ENCODE data around the gene ELFN1.

ELFN1 gene

DNA sequence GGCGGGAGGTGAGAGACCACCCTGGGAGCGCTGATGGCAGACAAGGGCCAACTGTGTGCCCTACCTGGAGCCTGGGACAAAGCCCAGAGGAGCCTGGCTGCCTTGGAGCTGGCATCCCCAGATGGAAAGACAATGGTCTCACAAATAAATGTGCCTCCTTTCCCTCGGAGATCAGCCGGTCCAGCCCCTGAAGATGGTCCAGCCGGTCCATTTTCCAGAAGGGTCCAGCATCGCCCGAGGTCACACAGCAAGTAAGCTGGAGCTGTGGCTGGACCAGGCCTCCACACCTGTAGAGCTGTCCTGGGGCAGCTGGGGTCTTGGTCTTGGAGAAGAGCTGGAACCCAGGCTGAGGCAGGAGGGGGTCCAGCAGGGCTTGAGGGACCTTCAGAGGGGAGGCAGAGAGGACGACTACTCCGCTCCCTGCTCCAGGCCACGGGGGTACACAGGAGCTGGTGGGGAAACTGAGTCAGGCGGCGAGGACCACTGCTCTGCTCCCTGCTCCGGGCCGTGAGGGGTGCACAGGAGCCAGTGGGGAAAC lies 3.6 kb downstream of the ELFN1 start:
- Histone ChIP-seq H3K9me3 (ENCODE audit: control insufficient read depth, low read depth, low read length) (no peaks in the 10 kb centered on the region), H3K27ac (ENCODE audit: low read length) (no peak overlapping the region), H3K27me3 (ENCODE audit: control insufficient read depth, insufficient read depth, low read length) (peaks cover 37% of the 10 kb centered on the region), H3K9ac (ENCODE audit: low read length) (no peak overlapping the region), H3K36me3 (ENCODE audit: control insufficient read depth, low read depth, low read length) (no peaks in the 10 kb centered on the region), H3K4me1 (ENCODE audit: control insufficient read depth, low read depth, low read length) (no peaks in the 10 kb centered on the region), H3K4me3 (ENCODE audit: low read length) (no peak overlapping the region)

DNA sequence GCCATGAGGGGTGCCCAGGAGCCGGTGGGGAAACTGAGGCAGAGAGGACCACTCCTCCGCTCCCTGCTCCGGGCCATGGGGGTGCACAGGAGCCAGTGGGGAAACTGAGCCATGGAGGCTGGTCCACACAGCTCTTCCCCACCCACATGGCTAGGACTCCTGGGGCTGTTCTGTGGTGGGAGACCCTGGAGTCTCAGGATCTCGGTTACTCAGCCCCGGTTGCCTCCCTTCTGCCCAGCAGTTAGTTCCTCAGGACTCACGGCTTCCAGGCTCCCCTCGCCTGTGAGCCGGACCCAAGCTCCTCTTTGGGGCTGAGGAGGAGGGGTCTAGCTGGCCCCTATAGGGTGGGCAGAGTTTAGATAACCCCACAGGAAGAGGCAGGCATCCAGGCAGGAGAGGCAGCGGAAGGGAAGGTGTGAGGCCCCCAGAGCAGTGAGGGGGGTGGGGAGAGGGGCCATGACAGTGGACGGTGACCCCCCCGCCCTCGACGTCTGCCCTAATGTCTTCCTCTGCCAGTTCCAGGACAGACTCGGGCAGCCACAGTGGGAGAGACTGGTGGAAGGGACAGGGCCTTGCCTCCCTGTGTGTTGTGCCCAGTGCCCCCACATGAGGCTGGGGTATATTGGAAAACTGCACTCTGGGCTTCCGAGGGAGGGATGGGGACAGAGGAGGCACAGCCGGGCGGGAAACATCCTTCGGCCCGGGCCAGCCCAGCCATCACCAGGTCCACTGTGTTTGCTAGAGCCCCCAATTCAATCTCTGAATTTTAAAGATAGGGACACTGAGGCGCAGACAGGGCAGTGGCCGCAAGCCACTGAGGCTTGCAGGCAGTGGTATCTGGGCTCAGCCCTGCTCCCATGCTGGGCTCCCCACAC lies 4.3 kb downstream of the ELFN1 start:
- Histone ChIP-seq H3K4me1 (ENCODE audit: control insufficient read depth, low read depth, low read length) (no peaks in the 10 kb centered on the region), H3K9me3 (ENCODE audit: control insufficient read depth, low read depth, low read length) (no peaks in the 10 kb centered on the region), H3K36me3 (ENCODE audit: control insufficient read depth, low read depth, low read length) (no peaks in the 10 kb centered on the region), H3K27ac (ENCODE audit: low read length) (no peak overlapping the region), H3K27me3 (ENCODE audit: control insufficient read depth, insufficient read depth, low read length) (peaks cover 30% of the 10 kb centered on the region), H3K4me3 (ENCODE audit: low read length) (no peak overlapping the region), H3K9ac (ENCODE audit: low read length) (no peak overlapping the region)

DNA sequence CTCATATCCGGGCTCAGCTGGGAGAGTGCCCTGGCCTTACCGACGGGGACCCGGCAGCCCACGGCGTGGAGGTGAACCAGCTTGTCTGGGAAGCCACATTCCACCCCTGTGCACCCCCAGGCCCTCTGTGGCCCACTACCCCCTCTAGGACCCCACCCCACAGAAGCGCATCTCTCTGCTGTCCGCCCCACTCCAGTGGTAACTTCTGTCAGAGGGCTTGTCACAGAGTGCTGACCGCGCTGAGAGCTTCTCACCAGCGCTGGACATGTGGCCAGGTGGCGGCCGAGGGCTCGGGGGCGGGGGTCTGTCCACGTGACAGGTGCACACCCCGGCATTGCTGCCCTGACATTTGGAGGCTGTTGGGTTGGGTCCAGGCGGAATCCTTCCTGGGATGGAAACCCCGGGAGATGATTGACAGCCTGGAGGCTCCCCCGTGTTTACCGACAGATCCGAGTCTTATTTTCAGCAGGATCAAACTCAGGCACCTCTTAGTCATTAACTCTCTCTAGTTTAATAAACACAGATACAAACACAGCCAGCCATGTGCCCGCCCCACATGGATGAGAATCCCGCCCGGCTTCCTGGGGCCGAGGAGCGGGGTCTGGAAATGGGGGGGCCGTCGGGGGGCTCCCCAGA lies 5.1 kb downstream of the ELFN1 start:
- Histone ChIP-seq H3K4me3 (ENCODE audit: low read length) (no peak overlapping the region), H3K9me3 (ENCODE audit: control insufficient read depth, low read depth, low read length) (no peaks in the 10 kb centered on the region), H3K4me1 (ENCODE audit: control insufficient read depth, low read depth, low read length) (no peaks in the 10 kb centered on the region), H3K36me3 (ENCODE audit: control insufficient read depth, low read depth, low read length) (no peaks in the 10 kb centered on the region), H3K27ac (ENCODE audit: low read length) (no peak overlapping the region), H3K9ac (ENCODE audit: low read length) (no peak overlapping the region), H3K27me3 (ENCODE audit: control insufficient read depth, insufficient read depth, low read length) (peaks cover 26% of the 10 kb centered on the region)

DNA sequence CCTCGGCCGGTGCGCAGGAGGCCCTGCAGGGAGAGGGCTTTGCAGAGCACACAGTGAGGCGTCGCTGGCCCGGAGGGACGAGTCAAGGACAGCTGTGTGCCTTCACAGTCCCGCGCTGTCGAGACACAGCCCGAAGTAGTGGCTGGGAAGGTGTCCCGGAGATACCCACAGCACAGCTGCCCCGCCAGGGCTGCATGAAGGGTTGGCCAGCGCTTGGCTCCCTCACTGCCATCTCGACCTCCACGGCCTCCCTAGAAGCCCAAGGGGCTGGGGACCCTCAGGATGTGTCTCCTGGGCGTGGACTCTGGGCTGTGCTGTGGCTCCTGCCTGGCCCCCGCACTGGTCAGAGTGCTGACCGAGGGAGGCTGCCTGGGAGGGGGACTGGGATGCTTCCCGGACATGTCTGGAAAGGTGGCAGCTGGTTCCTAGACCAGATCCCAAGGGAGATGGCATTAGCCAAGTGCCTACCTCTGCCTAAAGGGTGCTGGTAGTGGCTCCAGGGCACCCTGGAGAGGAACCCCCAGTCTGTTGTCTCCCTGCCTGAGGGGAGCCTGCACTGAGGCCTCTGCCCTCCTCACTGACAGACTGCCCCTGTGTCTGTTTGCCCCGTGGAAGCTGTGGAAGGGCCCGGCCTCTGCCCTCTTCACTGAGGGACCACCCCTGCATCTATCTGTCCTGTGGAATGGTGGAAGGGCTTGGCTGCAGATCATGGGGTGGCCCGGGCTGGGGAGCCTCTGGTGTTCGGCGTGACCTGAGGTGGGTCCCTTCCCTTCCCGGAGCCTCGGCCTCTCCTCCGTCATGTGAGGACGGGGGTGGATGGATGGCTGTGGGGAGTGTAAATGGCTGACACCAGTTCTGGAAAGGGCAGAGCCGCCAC lies 5.8 kb downstream of the ELFN1 start:
- Histone ChIP-seq H3K4me1 (ENCODE audit: control insufficient read depth, low read depth, low read length) (no peaks in the 10 kb centered on the region), H3K36me3 (ENCODE audit: control insufficient read depth, low read depth, low read length) (no peaks in the 10 kb centered on the region), H3K27ac (ENCODE audit: low read length) (no peak overlapping the region), H3K9ac (ENCODE audit: low read length) (no peak overlapping the region), H3K27me3 (ENCODE audit: control insufficient read depth, insufficient read depth, low read length) (peaks cover 19% of the 10 kb centered on the region), H3K9me3 (ENCODE audit: control insufficient read depth, low read depth, low read length) (no peaks in the 10 kb centered on the region), H3K4me3 (ENCODE audit: low read length) (no peak overlapping the region)

DNA sequence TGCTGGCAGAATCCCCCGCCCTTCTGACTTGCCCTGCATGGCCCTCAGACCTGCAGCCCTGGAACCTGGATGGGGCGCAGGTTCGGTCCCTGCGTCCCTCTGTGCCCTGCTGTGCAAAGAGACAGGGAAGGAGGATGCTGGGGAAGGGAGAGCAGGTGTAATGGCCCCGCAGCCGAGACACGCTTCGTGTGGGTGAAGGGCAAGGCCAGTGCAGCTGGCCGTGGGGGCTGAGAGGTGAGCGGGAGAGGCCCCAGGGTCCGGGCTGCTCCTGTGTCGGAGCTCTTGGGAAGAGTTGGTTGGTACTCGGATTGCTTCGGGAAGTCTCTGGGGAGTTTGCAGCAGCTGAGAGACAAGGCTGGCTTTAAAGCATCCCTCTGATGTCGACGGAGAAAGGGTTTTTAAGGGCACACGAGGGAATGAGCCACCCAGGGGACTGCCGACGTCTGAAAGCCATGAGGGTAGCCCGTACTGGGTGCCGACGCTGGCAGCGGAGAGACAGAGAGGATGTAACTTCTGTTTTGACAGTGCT lies 6.5 kb downstream of the ELFN1 start:
- Histone ChIP-seq H3K27me3 (ENCODE audit: control insufficient read depth, insufficient read depth, low read length) (peaks cover 12% of the 10 kb centered on the region), H3K4me3 (ENCODE audit: low read length) (no peak overlapping the region), H3K9ac (ENCODE audit: low read length) (no peak overlapping the region), H3K36me3 (ENCODE audit: control insufficient read depth, low read depth, low read length) (no peaks in the 10 kb centered on the region), H3K4me1 (ENCODE audit: control insufficient read depth, low read depth, low read length) (no peaks in the 10 kb centered on the region), H3K27ac (ENCODE audit: low read length) (no peak overlapping the region), H3K9me3 (ENCODE audit: control insufficient read depth, low read depth, low read length) (no peaks in the 10 kb centered on the region)

DNA sequence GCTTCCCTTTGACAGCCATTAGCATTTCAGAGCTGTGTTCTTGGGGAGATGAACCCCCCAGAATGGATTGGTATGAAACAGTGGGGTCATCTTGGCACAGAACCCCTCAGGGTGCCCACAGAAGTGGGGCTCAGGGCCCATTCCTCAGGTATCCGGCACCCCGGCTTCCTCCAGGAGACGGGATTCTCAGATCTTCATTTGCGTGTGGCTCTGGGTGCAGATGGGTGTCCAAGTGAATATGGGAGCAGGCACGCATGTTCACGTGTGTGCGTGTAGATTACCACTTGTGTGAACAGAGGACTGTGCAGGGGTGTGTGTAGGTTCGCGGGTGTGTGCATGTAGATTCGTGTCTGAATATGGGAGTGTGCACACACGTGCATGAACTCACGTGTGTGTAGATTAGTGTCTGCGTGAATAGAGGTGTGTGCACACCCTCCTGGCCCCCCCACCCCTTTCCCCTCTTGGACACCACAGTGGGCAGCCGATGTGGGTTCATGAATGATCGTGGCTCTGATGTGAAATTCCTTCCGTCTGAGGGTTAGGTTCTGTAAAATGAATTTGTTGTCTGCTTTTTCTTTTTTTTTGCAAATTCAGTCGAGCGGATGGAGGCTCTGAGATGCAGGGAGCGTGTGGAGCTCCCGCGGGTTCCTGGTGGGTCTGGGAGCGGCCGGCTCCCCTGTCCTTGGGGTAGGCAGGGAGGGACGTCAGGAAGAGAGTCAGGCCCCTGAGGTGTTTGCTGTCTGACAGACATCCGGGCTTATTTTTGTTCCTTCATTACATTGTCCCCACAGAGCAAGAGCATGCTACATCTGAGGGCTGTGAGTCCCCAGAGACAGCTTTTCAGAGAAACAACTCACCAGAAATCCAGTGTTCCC lies 7.4 kb downstream of the ELFN1 start:
- H3K36me3 ChIP-seq (ENCODE audit: control insufficient read depth, low read depth, low read length) = no peaks in the 10 kb centered on the region
- H3K4me1 ChIP-seq (ENCODE audit: control insufficient read depth, low read depth, low read length) = no peaks in the 10 kb centered on the region
- no peak overlapping the region for H3K9ac ChIP-seq (ENCODE audit: low read length)
- H3K9me3 ChIP-seq (ENCODE audit: control insufficient read depth, low read depth, low read length) = no peaks in the 10 kb centered on the region
- H3K27me3 ChIP-seq (ENCODE audit: control insufficient read depth, insufficient read depth, low read length) = peaks cover 3% of the 10 kb centered on the region
- H3K4me3 ChIP-seq (ENCODE audit: low read length) = no peak overlapping the region
- H3K27ac ChIP-seq (ENCODE audit: low read length) = no peak overlapping the region

DNA sequence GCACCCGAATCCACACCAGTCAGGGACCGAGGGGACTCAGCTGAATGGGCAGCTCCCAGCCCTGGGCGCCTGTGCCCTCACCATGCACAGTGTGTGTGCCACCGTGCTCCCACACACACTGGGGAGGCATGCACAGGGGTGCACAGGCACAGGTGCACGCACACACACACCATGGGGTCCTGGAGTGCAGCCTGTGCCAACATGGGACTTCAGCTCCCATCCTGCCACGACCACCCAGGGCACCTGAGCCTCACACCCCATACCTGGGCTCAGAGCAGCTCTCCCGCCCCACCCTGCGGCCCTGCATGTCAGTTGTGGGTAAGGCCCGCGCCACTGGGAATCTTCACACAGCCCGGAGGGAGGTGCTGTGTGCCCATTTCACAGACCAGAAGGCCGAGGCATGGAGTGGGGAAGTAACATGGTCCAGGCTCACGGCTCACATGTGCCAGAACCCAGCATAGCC lies 8.0 kb downstream of the ELFN1 start:
- no peaks in the 10 kb centered on the region for H3K27me3 ChIP-seq (ENCODE audit: control insufficient read depth, insufficient read depth, low read length)
- H3K4me1 ChIP-seq (ENCODE audit: control insufficient read depth, low read depth, low read length) = no peaks in the 10 kb centered on the region
- no peak overlapping the region for H3K27ac ChIP-seq (ENCODE audit: low read length)
- H3K9me3 ChIP-seq (ENCODE audit: control insufficient read depth, low read depth, low read length) = no peaks in the 10 kb centered on the region
- no peak overlapping the region for H3K4me3 ChIP-seq (ENCODE audit: low read length)
- H3K9ac ChIP-seq (ENCODE audit: low read length) = no peak overlapping the region
- H3K36me3 ChIP-seq (ENCODE audit: control insufficient read depth, low read depth, low read length) = no peaks in the 10 kb centered on the region

DNA sequence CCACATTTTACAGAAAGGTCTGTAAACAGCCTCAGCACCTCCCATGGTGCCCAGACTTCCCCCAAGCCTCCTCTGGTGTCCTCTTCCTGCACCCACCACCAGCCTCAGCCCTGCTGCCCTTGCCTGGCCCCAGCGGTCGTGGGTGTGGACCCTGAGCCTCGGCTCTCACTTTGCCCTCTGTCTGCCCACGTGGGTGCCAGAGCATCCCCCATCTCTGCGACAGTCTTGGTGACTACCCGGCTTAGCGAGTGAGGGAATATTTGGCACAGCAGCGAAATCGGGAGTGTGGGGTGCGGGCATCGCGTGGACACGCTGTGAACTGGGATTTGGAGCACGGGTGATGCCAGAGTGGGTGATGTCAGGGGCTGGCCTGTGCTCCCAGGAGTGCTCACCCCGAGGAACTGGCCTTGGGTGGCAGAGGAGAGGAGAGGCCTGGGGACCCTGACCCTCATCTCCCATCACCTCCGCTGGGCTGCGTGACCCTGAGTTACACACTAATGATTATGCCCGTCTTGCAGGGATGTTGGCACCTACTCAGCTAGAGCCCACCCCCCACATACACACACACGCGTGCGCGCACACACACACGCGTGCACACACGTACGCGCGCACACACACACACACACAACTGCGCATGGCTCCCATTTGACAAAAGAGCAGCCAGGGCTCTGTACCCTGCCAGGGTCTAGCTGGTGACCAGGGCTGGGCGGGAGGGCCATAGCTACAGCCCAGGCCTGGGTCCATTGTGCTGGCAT lies 8.7 kb downstream of the ELFN1 start:
- Histone ChIP-seq H3K27me3 (ENCODE audit: control insufficient read depth, insufficient read depth, low read length) (no peaks in the 10 kb centered on the region), H3K27ac (ENCODE audit: low read length) (no peak overlapping the region)

DNA sequence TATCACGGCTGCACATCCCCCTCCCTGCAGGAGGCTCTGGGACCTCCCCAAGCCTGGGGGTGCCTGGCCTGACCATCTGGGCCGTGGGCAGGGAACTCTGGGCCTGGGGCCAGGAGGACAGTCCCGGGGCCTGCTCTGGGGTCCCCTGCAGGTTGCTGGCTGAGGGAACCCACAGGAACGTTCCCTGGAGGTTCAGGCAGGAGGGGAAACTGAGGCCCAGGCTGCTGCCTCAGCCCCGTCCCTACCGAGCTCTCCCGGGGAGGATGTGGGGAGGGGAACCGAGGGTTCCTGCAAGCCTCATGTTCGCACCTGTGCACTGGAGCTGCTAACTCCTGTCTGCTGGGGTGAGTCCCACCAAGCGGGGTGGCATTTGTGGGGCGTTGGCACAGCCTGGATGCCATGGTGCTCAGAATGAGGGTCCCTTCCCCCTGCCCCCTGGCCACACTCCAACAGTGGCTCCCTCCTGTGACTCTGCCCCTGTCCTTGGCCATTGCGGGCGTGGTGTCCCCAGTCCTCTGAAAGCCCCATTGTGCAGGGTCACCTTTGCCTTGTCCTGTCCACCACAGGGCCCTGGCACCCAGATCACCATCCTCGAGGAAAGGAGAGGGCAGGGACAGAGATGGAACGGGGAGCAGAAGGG lies 9.4 kb downstream of the ELFN1 start:
- Histone ChIP-seq H3K36me3 (ENCODE audit: control insufficient read depth, low read depth, low read length) (no peaks in the 10 kb centered on the region), H3K9ac (ENCODE audit: low read length) (no peak overlapping the region), H3K4me1 (ENCODE audit: control insufficient read depth, low read depth, low read length) (no peaks in the 10 kb centered on the region), H3K9me3 (ENCODE audit: control insufficient read depth, low read depth, low read length) (peaks cover 12% of the 10 kb centered on the region), H3K27me3 (ENCODE audit: control insufficient read depth, insufficient read depth, low read length) (no peaks in the 10 kb centered on the region), H3K4me3 (ENCODE audit: low read length) (no peak overlapping the region), H3K27ac (ENCODE audit: low read length) (no peak overlapping the region)

More for the DNA sequence above, 8.7 kb downstream of the ELFN1 start:
- H3K9me3 ChIP-seq (ENCODE audit: control insufficient read depth, low read depth, low read length) = peaks cover 5% of the 10 kb centered on the region
- H3K4me1 ChIP-seq (ENCODE audit: control insufficient read depth, low read depth, low read length) = no peaks in the 10 kb centered on the region
- H3K4me3 ChIP-seq (ENCODE audit: low read length) = no peak overlapping the region
- H3K36me3 ChIP-seq (ENCODE audit: control insufficient read depth, low read depth, low read length) = no peaks in the 10 kb centered on the region
- no peak overlapping the region for H3K9ac ChIP-seq (ENCODE audit: low read length)

All from iPS-18a (cell line).